Activated CD4-positive, alpha-beta T cell treated with anti-CD3 and anti-CD28 coated beads, Interleukin-10, Interleukin-2, amounts not matched to agents 100 ng/mL and 50 ng/mL, durations not matched to agents 16 hours and 8 hours (primary cell): ENCODE data around the gene NUBP2.

ENCODE experiments used
- DNase-seq: peaks from one replicate; pipeline ENCODE4 v3.0.0-alpha.2; 2020

The NUBP2 gene

DNA sequence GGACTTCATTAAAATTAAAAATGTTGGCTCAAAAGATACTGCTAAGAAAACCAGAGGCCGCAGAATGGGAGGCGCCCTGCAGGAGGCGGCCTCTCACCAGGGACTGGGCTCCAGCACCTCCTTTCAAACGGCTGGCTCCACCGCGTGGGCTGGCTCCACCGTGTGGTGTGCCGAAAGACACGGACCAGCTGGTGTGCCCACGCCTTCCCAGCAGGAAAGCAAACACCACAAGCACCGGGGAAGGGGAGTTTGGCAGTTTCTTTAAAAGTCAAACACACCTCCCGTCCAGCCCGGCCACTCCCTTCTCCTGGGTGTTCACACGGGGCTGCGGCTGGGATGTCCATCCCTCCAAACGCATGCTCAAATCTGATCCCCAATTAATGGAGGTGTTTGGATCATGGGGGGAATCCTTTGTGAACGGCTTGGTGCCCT lies 30.0 kb downstream of the NUBP2 start:
- DNase-seq: peak; percentile 57

DNA sequence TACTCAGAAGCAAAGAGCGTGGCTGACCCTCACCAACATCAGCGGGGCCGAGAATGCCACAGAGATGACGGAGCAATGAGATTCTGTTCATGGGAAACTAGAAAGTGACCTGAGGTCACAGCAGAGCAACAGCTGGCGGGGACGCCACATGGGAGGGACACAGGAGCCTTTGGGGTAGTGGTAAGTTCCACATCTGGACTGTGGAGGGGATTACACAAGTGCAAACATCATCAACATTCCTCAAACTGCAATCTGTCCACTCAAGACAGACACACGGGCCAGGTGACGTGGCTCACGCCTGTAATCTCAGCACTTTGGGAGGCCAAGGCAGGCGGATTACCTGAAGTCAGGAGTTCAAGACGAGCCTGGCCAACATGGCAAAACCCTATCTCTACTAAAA lies 32.7 kb downstream of the NUBP2 start:
- DNase-seq: no peak

DNA sequence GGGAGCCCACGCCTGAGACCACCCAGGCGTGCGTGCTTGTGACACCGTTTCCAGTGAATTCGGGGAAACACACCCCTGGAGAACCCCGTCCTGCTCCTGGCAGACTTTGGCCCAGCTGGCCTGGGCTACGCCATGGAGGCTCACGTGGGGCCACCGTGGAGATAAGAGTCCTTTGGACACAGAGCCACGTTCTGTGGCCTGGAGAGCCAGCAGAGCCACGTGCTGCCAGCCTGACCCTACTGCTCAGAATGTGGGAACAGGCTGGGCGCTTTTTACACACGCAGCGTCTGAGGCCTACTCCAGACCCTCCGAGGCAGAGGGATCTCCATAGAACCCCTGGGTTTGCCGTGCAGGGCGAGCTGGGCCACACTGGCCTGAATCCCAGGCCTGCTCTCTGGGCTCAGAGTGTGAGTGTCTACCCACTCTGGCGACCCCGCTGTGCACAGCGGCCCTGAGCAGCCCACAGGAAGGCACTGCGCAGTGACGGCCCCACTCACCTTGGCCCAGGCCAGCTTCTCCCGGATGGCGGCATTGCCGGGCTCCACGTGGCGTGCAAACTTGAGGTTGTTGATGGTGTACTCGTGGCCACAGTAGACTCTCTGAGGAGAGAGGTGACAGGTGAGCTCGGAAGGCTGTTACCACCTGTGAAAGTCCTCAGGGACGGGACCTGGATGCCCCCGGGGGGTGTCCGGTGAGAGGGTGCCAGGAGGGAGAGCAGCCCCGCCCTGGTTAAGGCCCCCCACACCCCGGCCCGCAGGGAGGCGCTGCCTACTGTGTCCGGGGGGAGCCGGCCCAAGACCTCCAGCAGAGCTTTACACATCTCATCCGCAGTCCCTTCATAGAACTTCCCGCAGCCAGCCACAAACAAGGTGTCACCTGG lies 33.9 kb downstream of the NUBP2 start:
- DNase-seq: no peak

DNA sequence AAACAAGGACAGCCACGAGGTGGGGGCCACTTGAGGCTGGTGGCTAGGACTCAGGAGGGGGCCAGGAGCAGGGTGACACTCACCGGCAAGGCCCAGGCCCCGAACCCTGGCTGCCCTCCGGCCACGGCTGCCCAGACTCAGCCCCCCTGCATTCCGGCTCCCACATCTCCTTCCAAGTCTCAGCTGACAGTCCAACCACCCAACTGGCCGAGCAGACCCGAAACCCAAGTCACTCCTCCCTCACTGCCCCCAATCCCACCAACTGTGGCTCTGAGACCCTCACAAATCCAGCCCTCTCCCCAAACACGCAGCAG lies 34.5 kb downstream of the NUBP2 start:
- no peak for DNase-seq

DNA sequence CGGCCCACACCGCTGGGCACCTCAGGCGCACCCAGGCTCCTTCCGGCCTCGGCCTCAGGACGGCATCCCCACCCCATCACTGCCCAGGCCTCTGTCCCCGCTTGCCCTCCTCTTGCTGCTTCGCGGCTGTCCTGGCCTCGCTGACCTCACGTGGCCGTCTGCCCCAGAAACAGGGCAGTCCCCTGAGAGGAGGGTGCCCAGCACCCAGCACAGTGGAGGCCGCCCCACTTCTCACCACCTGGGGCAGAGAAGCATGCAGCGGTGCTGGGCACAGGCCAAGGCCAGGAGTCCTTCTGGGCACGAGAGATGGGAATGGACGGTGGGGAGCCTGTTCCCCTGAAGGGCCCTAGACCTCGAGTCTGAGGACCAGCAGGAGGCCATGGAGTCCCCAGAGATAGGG lies 35.0 kb downstream of the NUBP2 start:
- DNase-seq: no peak

DNA sequence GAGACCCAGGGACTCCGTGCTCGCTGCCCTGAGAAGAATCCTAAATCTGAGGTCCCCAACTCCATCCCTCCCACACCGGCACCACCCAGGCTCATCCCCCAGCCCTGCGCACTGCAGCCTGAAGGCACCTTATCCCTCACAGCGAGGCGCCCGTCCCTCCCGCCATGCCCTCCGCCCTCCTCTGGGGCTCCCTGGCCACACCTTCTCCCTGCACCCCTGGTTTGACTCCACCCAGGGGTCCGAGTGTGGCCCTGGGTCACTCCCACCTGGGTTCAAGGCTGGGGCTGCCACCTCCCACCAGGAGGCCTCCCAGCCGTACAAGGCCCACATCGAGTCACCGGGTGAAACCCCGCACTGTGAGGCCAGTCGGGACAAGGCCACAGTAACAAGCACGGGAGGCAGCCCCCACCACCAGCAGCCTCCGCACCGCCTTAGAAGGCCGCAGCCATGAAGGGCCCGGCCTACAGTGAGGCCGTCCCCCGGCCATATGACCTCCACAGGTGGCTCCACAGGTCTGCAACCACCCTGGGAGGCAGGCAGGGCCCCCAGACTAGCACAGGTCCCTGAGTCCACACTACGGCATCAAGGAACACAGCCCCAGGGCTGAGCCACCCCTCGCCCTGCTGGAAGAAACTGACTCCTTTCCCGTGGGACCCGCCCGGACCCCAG lies 35.6 kb downstream of the NUBP2 start:
- DNase-seq: no peak

DNA sequence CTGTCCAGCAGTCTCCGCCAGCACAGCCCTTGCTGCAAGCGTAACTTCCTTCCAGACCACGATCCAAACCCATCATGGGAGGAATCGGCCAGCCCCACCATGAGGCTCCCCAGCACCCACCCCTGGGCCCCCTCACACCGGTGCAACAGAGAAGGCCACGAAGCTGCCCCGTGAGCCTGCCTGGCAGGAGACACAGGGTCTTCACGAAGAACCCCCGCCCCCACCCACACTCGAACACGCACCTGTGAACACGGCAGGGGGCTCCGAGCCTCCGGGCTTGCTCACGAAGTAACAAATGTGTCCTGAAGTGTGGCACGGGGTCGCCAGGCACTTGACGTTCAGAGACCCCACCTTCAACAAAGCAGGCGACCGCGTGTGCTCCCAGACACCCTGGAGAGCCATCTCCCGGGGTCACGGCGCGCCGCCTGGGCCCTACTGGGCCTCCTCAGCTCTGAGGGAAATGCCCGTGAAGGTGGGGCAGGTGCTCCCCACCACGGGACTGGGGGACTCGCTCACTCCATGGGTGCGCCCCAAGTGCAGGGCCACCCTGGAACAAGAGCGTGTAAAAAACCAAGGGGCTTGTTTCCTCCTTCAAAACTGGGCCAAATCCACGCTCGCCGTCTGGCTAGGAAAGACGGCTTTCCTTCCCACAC lies 36.2 kb downstream of the NUBP2 start:
- DNase-seq: no peak

DNA sequence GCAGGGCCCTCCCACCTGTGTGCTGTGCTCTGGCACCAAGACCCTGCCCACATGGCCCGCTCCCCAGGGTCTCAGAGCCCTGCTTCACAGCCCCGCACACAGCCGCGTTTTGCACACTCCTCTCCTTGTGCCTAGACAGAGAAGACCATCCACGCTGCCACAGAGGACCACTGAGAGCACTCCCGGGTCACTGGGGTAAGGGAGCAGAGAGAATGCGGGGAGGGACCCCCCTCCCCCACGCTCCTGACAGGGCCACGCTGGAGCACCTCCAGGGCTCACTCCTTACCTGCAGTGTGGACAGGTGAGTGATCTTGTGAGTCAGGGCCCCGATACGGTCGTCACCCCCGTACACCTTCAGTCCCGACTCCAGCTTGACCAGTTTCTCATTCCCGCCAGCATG lies 36.9 kb downstream of the NUBP2 start:
- no peak for DNase-seq

DNA sequence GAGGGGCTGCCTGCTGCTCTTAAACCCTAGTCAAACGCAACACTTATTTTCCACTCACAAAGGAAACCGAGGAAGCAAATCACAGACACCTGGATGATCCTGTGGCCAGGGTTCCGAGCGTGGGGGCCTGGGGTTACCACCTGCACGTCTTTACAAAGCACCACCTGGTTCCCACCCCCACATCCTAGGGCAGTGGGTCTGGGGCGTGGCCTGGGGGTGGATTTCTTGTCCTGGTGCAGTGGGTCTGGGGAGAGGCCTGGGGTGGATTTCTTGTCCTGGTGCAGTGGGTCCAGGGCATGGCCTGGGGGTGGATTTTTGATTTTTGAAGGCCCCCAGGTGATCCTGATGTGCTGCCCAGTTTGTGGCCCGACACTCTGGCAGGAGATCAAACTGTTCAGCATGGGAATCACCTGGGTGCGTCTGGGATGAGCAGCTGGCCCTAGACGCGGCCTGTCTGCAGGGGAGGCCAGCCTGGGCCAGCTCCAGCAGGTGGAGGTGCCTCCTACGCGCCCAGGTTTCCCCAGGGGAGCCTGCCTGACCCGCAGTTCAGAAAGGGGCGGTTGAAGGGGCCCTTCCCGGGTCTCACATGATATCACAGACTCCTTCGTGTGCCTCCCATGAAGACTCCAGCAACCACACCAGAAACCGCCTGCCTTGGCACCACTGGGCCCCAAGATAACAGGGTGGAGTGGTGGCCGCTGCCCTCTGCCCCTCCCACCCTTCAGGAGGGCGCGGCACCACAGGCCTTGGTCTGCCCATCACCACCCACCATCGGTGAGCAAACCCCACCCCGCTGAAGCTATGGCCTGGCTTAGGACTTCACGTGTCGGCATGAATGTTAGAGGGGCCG lies 37.6 kb downstream of the NUBP2 start:
- no peak for DNase-seq

DNA sequence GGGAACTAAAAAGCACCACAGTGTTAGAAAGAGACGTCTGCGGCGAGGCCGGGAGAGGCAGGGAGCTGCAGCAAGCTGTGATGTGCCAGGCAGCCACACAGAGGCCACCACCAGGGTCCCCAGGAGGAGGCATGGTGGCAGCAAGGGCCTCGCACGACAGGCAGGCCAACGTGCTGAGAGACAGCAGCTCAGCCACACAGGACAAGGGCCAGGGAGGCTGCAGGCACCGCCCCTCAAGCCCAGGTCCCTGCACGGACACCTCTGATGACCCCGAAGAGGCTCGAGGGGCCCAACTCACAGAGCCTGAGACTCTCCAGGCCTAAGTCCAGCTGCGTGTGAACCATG lies 38.2 kb downstream of the NUBP2 start:
- no peak for DNase-seq

DNA sequence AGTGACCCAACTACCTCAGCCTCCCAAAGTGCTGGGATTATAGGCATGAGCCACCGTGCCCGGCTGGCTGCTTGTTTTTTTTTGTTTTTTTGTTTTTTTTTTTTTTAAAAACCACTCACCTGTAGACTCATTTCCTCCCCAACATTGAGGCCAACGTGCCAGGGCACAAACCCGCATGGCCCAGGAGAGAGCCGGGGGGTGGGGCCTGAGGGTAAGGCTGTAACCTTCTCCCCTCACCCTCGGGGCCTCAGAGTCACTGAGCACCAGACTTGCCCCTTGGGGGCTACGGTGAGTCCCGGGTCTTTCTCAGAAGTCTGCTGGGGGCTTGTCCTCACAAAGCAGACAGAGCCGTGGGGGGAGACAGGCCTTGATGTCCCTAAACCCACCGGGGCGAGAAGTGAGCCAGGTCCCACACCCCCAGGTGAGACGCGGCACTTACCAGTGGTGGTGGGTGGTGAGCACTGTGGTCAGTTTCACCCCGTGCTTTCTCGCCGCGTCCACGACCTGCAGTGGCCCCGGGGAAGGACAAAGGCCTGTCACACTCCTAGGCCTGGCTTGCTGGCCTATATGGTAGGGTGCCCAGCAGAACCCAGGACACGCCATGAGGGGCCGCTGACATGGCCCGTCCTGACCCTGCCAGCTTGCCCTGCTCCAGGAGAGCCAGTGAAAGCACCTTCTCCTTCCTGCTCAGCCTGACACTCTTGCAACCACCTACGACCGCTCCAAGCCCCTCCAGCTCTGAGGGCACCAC lies 39.3 kb downstream of the NUBP2 start:
- no peak for DNase-seq

DNA sequence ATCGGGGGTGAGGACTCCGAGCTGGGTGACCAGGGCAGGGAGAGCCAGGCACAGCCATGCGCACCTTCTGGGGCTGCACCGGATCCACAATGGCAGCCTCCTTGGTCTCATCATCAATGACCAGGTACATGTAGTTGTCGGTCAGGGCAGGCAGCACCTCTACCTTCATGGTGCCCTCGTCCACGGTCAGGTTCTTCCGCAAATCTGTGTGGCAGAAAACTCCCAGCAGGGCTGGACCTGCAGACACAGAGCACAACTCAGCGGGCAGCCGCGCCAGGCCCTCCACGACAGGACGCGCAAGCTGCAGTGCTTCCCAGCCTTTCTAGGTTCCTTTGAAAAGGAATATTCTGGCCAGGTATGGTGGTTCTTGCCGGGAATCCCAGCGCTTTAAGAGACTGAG lies 40.0 kb downstream of the NUBP2 start:
- DNase-seq: no peak

DNA sequence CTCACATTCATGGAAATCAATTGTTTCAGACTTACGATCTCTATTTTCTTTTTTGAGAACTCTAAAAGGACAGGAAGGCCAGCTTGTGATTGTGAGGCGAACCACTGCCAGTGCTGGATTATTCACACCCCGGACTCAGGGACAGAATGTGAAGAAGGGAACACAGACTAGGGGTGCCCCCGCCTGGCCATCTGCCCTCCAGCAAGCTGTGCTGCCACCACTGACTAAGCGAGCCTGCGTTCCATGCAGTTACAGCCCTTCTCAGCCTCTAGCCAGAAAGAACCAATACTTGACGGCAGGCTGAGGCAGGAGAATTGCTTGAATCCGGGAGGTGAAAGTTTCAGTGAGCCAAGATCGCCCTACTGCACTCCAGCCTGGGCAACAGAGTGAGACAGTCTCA lies 41.1 kb downstream of the NUBP2 start:
- peak; percentile 23 for DNase-seq

DNA sequence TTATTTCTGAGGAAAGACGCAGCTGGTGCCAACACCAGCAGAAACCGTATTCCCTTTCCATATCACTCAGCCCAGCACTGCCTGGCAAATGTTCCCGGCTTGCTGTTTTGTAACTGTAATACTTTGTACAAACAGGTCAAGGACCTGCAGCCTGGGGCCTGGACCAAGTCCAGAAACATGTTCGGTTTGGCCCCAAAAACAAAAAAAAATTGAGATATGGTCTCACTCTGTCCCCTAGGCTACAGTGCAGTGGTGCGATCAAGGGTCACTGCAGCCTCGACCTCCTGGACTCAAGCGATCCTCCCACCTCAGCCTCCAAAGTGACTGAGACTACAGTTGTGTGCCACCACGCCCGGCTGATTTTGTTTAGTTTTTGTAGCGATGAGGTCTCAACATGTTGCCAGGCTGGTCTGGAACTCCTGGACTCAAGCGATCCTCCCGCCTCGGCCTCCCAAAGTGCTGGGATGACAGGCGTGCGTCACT lies 42.7 kb downstream of the NUBP2 start:
- DNase-seq: no peak

DNA sequence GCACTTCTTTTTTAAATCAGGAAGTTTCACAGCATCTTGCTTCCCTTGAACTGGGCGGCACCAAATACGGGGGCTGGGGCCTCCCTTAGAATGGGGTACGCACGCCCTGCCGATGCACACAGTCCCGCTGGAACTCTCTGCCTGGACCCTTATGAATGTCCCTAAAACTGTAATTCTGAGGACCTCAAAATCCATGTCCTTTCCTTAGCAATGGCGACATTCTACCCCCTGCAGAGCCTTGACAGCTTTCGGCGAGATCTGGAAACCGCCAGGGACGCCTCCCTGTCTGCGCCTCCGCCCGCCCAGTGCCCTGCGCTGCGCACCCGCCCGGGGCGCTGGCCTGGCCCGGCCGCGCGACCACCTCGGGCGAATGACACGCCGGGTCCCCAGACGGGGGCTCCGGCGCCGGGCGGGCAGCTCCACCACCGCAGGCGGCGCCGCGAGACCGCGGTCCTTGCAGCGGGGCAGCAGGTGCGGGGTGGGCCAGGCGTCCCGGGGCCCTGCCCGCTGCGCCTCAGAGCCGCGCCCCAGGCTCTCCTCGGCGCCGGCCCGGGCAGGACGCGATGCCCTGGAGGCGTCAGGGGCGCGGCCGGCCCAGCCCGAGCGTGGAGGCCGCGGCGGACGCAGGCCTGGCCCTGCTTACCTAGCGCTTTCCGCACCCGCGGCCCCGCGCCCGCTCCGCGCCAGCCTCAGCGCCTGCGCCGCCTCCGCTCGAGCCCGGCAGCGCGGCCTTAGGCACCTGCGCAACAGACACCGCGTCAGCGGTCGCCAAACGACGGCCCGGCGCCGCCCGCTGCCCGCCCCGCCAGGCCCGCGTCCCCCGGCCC lies 43.3 kb downstream of the NUBP2 start:
- peak; percentile 72 for DNase-seq

DNA sequence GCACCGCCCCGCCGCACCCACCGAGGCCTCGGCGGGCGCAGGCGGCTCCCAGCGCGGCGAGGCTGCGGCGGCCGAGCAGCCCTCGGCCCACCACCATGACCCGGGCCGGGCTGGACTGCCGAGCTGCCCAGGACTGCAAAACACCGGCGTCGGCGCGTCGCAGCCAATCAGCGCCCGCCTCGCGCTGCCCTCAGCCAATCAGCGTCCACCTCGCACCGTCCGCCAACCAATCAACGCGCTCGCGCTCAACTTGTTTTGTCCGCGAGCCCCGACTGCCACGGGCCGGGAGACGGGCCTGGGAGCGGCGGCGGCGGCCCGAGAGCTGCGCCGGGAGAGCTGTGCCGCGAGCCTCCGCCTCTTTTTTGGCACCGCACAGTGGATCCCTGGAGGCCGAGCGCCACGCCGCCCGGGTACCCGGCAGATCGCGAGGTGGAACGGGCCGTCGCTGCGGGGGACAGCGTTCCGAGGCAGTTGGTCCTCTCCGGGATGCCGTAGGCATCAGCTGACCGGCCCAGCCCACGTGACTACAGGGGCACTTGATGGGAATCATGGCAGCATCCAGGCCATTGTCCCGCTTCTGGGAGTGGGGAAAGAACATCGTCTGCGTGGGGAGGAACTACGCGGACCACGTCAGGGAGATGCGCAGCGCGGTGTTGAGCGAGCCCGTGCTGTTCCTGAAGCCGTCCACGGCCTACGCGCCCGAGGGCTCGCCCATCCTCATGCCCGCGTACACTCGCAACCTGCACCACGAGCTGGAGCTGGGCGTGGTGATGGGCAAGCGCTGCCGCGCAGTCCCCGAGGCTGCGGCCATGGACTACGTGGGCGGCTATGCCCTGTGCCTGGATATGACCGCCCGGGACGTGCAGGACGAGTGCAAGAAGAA lies 44.2 kb downstream of the NUBP2 start, which contains the start of the genes FAHD1 and HAGH:
FAHD1 (plus strand) TSS at position 516 of the 883 bp plus-strand sequence; CDS start at position 549, 33 bp downstream.
HAGH (minus strand) TSS at position 135 of the 883 bp plus-strand sequence; CDS start at position 97, 38 bp downstream.
- DNase-seq: peak; percentile 93

DNA sequence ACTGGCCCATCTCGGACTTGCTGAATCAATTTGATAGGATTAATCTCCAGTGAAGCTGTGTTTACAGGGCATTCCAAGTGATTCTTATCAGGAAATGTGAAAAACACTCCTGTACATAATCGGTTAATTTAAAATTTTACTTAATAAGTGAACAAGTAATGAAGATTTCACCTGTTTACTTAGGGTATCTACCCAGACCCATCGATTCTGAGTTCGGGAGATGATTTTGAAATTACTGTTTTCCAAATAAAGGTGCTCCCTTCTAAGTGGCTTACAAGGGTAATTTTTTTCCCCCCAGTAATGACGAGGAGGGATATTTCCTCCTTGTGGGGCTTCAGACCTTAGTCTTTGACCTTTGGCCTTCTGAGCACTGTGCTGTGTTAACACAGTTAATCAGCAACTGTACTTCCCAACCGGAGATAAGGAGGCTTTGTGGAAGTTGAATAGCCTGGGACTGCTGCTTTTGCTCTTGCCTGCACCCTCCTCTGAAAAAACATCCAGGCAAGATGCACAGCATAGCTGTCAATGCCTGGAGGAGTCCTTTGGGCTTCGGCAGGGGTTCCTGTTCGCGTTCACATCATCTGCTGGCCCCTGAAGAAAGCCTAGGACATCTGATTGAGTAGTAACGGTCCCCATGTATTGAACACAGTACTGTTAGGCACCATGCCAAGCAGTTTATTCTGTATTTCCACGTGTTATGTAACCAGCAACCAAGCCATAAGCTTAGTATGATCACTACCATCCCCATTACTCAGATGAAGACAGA lies 46.1 kb downstream of the NUBP2 start:
- DNase-seq: no peak

DNA sequence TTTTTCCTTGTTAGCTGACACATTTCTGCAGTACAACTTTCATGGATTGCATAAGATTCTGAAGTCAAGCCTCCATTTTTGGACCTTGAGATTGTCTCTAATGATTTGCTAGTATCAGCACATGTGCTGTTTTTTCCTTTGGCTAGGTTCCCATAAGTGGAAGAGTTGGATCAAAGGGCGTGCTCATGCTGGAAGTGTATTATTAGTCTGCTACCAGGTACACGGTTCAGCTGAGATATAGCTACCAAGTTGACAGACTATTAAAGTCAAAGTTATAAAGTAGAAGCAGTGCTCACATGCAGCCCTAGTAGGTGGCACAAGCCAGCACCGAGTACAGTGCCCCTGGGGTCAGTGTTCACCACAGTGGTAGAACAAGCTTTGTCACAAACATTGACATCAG lies 47.5 kb downstream of the NUBP2 start:
- no peak for DNase-seq
